CD4-positive, alpha-beta T cell treated with Interleukin-17A for 1 hour (primary cell): ENCODE data around the gene SERGEF.

Experiments
- DNase-seq: peaks from one replicate; pipeline ENCODE4 v3.0.0-alpha.2; 2020

The SERGEF gene

GRCh38 chr11:17855531-17856290, 157.1 kb downstream of the SERGEF start:
- no peak for DNase-seq

- DNase-seq = no peak
Measured at GRCh38 chr11:17853280-17853679, 159.6 kb downstream of the SERGEF start.

- no peak for DNase-seq
Measured at GRCh38 chr11:17852246-17852645, 160.6 kb downstream of the SERGEF start.

GRCh38 chr11:17851697-17852096, 161.2 kb downstream of the SERGEF start:
- no peak for DNase-seq

GRCh38 chr11:17850336-17850735, 162.5 kb downstream of the SERGEF start:
- DNase-seq = no peak

- DNase-seq = no peak
Measured at GRCh38 chr11:17848715-17849114, 164.1 kb downstream of the SERGEF start.

- DNase-seq = no peak
Measured at GRCh38 chr11:17846852-17847453, 165.9 kb downstream of the SERGEF start.

GRCh38 chr11:17845431-17845881, 167.4 kb downstream of the SERGEF start:
- DNase-seq = no peak

GRCh38 chr11:17840101-17840548, 172.7 kb downstream of the SERGEF start:
- no peak for DNase-seq

- DNase-seq = no peak
Measured at GRCh38 chr11:17839450-17839849, 173.4 kb downstream of the SERGEF start.

GRCh38 chr11:17838102-17838501, 174.7 kb downstream of the SERGEF start:
- DNase-seq = no peak

GRCh38 chr11:17831883-17832282, 181.0 kb downstream of the SERGEF start:
- DNase-seq = no peak

- DNase-seq = no peak
Measured at GRCh38 chr11:17831228-17831627, 181.6 kb downstream of the SERGEF start.

GRCh38 chr11:17828311-17828751, 184.5 kb downstream of the SERGEF start:
- DNase-seq = no peak

GRCh38 chr11:17827006-17827405, 185.8 kb downstream of the SERGEF start:
- no peak for DNase-seq

- DNase-seq = no peak
Measured at GRCh38 chr11:17822401-17822781, 190.5 kb downstream of the SERGEF start.

- no peak for DNase-seq
Measured at GRCh38 chr11:17821648-17822400, 191.0 kb downstream of the SERGEF start.

- no peak for DNase-seq
Measured at GRCh38 chr11:17816232-17816931, 196.5 kb downstream of the SERGEF start.

GRCh38 chr11:17814546-17814945, 198.3 kb downstream of the SERGEF start:
- no peak for DNase-seq

- no peak for DNase-seq
Measured at GRCh38 chr11:17813391-17814059, 199.3 kb downstream of the SERGEF start.

GRCh38 chr11:17812865-17813187, 200.0 kb downstream of the SERGEF start:
- DNase-seq = no peak

- DNase-seq = no peak
Measured at GRCh38 chr11:17812091-17812864, 200.6 kb downstream of the SERGEF start.
